Erythroblast (primary cell): ENCODE results near the gene RPA1.

Experiments used
- GATA1 ChIP-seq: IDR thresholded peaks from 2 replicates; pipeline ENCODE4 v1.6.1; 2011; ENCODE audit warnings: low read depth, mild to moderate bottlenecking, control low read depth, low read length, moderate library complexity
- POLR2A ChIP-seq: IDR thresholded peaks from 2 replicates; pipeline ENCODE4 v1.6.1; 2011; ENCODE audit warnings: mild to moderate bottlenecking, low read length

GRCh38 chr17:1905190-1905913 lies 75.5 kb downstream of the RPA1 start:
- TF ChIP-seq POLR2A (no peak), GATA1 (no peak)
